IPS DF 19.7 (cell line): ENCODE results near the gene LPAR3.
"Not testable (repeated sequence)": the region's sequence is repeated elsewhere in the genome, so short reads cannot be mapped to it uniquely, and the experiment has no call there.

Source experiments
- DNase-seq: peaks from one replicate; pipeline ENCODE4 v3.0.0-alpha.2; 2013; ENCODE audit warnings: low read depth, low spot score

LPAR3 gene

GRCh38 chr1:84892705-84893618 is at the start of gene LPAR3:
Gene LPAR3, minus strand, starts transcription at chr1:84893206. Its CDS starts 27,086 bp downstream, at chr1:84866120.
- DNase-seq = no peak

- no peak for DNase-seq
Measured at GRCh38 chr1:84941843-84942242, 48.8 kb upstream of the LPAR3 start.

- no peak for DNase-seq
Measured at GRCh38 chr1:84940481-84940880, 47.5 kb upstream of the LPAR3 start.

GRCh38 chr1:84939761-84940160 is 46.8 kb upstream of the LPAR3 start:
- DNase-seq = no peak

GRCh38 chr1:84939151-84939550 is 46.1 kb upstream of the LPAR3 start:
- no peak for DNase-seq

- DNase-seq = peak; percentile 30
Measured at GRCh38 chr1:84936116-84936810, 43.3 kb upstream of the LPAR3 start.

- DNase-seq = no peak
Measured at GRCh38 chr1:84933011-84933611, 40.1 kb upstream of the LPAR3 start.

- DNase-seq = no peak
Measured at GRCh38 chr1:84930831-84931230, 37.8 kb upstream of the LPAR3 start.

- DNase-seq = no peak
Measured at GRCh38 chr1:84930329-84930728, 37.3 kb upstream of the LPAR3 start.

- no peak for DNase-seq
Measured at GRCh38 chr1:84929581-84929980, 36.6 kb upstream of the LPAR3 start.

- no peak for DNase-seq
Measured at GRCh38 chr1:84928979-84929378, 36.0 kb upstream of the LPAR3 start.

GRCh38 chr1:84923317-84923716 is 30.3 kb upstream of the LPAR3 start:
- no peak for DNase-seq

GRCh38 chr1:84920159-84920558 is 27.2 kb upstream of the LPAR3 start:
- no peak for DNase-seq

- DNase-seq = no peak
Measured at GRCh38 chr1:84919461-84919970, 26.5 kb upstream of the LPAR3 start.

GRCh38 chr1:84918726-84919336 is 25.8 kb upstream of the LPAR3 start:
- no peak for DNase-seq

GRCh38 chr1:84916897-84917296 is 23.9 kb upstream of the LPAR3 start:
- DNase-seq = no peak

GRCh38 chr1:84913555-84913892 is 20.5 kb upstream of the LPAR3 start:
- no peak for DNase-seq

GRCh38 chr1:84912726-84913554 is 19.9 kb upstream of the LPAR3 start:
- DNase-seq = no peak

- DNase-seq = not testable (repeated sequence)
Measured at GRCh38 chr1:84908746-84909464, 15.9 kb upstream of the LPAR3 start.

- no peak for DNase-seq
Measured at GRCh38 chr1:84907095-84907827, 14.3 kb upstream of the LPAR3 start.
